Cardiac muscle cell (in vitro differentiated cells and primary cell): ENCODE results near the gene RBM20. TPM values are rescaled to one million over a fixed set of nuclear protein-coding genes. Genes with fewer than 3 reads are reported as not detected.

Experiments
- DNase-seq, 2 donors: peaks; one replicate each; pipeline versions ENCODE4 v3.0.0 to v3.0.0-alpha.2; 2010 to 2017; ENCODE audit warnings: low read depth in 1 of 2, low spot score in 1 of 2
- H3K27ac ChIP-seq: fragments of 200-600 bp; sonication (generic); 2 replicates; pipeline ENCODE4 v1.5.1; 2016
- H3K27me3 ChIP-seq: fragments of 200-600 bp; sonication (generic); 2 replicates; pipeline ENCODE4 v1.6.0; 2016; ENCODE audit warnings: control low read depth
- H3K36me3 ChIP-seq: fragments of 200-600 bp; sonication (generic); 2 replicates; pipeline ENCODE4 v1.5.1; 2016; ENCODE audit warnings: control low read depth
- H3K4me1 ChIP-seq: fragments of 200-600 bp; sonication (generic); 2 replicates; pipeline ENCODE4 v1.8.1; 2017; ENCODE audit warnings: low read depth, mild to moderate bottlenecking, mixed run types
- H3K4me3 ChIP-seq: fragments of 200-600 bp; sonication (generic); 2 replicates; pipeline ENCODE4 v1.5.1; 2016; ENCODE audit warnings: mild to moderate bottlenecking
- H3K9me3 ChIP-seq: fragments of 200-600 bp; sonication (generic); 2 replicates; pipeline ENCODE4 v1.5.1; 2017; ENCODE audit warnings: low read depth, mild to moderate bottlenecking, control low read depth
- CTCF ChIP-seq: IDR thresholded peaks from 2 replicates; pipeline ENCODE4 v1.5.1; 2012; ENCODE audit warnings: low read depth, mild to moderate bottlenecking, low read length
- polyA plus RNA-seq: library from polyadenylated mRNA; unstranded; fragments of >200 nt; fragmentation: Nextera tagmentation; extraction: Ambion mirVana; gene quantifications from 2 replicates; pipeline ENCODE4 v1.2.1, GENCODE V29; 2016
- total RNA-seq: library from RNA; depleted of rRNA; stranded (reverse); fragments of >200 nt; gene quantifications from 2 replicates; pipeline ENCODE4 v1.2.3, GENCODE V29; 2016

The RBM20 gene
- total and polyA plus RNA-seq, 2 experiments from 2014 or later: 19.2 to 28.5 TPM

DNA sequence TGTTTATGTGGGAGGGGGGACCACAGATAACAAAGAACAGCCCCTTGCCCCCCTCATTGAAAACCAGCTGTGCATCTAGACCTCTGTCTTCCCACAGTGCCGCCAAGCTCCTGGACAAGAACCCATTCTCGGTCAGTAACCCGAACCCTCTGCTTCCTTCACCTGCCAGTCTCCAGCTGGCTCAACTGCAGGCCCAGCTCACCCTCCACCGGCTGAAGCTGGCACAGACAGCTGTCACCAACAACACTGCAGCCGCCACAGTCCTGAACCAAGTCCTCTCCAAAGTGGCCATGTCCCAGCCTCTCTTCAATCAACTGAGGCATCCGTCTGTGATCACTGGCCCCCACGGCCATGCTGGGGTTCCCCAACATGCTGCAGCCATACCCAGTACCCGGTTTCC, 136.6 kb downstream of the RBM20 start:
- Histone ChIP-seq H3K27me3 (no peaks in the 10 kb centered on the region), H3K27ac (no peak overlapping the region), H3K36me3 (no peaks in the 10 kb centered on the region), H3K9me3 (no peaks in the 10 kb centered on the region), H3K4me1 (peaks cover 14% of the 10 kb centered on the region), H3K4me3 (no peak overlapping the region)
- no peak for DNase-seq
- no peak for TF ChIP-seq CTCF

DNA sequence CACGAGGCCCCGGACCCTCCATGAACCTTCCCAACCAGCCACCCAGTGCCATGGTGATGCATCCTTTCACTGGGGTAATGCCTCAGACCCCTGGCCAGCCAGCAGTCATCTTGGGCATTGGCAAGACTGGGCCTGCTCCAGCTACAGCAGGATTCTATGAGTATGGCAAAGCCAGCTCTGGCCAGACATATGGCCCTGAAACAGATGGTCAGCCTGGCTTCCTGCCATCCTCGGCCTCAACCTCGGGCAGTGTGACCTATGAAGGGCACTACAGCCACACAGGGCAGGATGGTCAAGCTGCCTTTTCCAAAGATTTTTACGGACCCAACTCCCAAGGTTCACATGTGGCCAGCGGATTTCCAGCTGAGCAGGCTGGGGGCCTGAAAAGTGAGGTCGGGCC, 137.0 kb downstream of the RBM20 start:
- no peak for TF ChIP-seq CTCF
- Histone ChIP-seq H3K4me3 (no peak overlapping the region), H3K27me3 (no peaks in the 10 kb centered on the region), H3K4me1 (peaks cover 19% of the 10 kb centered on the region), H3K36me3 (no peaks in the 10 kb centered on the region), H3K9me3 (no peaks in the 10 kb centered on the region), H3K27ac (no peak overlapping the region)
- DNase-seq: no peak

- no peaks in the 10 kb centered on the region for H3K27me3 ChIP-seq
- H3K4me1 ChIP-seq: peaks cover 18% of the 10 kb centered on the region
- no peak overlapping the region for H3K4me3 ChIP-seq
- DNase-seq: no peak
- TF ChIP-seq CTCF: no peak
- no peak overlapping the region for H3K27ac ChIP-seq
- no peaks in the 10 kb centered on the region for H3K36me3 ChIP-seq
- H3K9me3 ChIP-seq: no peaks in the 10 kb centered on the region
Measured at GRCh38 chr10:110782616-110783015, 138.5 kb downstream of the RBM20 start.

GRCh38 chr10:110783509-110784107, 139.5 kb downstream of the RBM20 start:
- TF ChIP-seq CTCF: no peak
- no peaks in the 10 kb centered on the region for H3K36me3 ChIP-seq

GRCh38 chr10:110784198-110784597, 140.1 kb downstream of the RBM20 start:
- H3K27me3 ChIP-seq: no peaks in the 10 kb centered on the region
- no peaks in the 10 kb centered on the region for H3K9me3 ChIP-seq
- DNase-seq: no peak
- no peak for TF ChIP-seq CTCF
- H3K4me3 ChIP-seq: no peak overlapping the region
- peaks cover 26% of the 10 kb centered on the region for H3K4me1 ChIP-seq
- H3K27ac ChIP-seq: no peak overlapping the region
- no peaks in the 10 kb centered on the region for H3K36me3 ChIP-seq

More at GRCh38 chr10:110783509-110784107, 139.5 kb downstream of the RBM20 start:
- DNase-seq: peak in 1 of 2 donors; percentile 52
- Histone ChIP-seq H3K4me3 (no peak overlapping the region), H3K9me3 (no peaks in the 10 kb centered on the region), H3K27ac (no peak overlapping the region), H3K27me3 (no peaks in the 10 kb centered on the region), H3K4me1 (peaks cover 21% of the 10 kb centered on the region)

GRCh38 chr10:110786172-110786571, 142.0 kb downstream of the RBM20 start:
- Histone ChIP-seq H3K9me3 (no peaks in the 10 kb centered on the region), H3K27me3 (no peaks in the 10 kb centered on the region), H3K27ac (peak overlapping the region; percentile 72), H3K36me3 (no peaks in the 10 kb centered on the region), H3K4me3 (no peak overlapping the region), H3K4me1 (peaks cover 38% of the 10 kb centered on the region)
- TF ChIP-seq CTCF: no peak
- peak in 1 of 2 donors; percentile 71 for DNase-seq
